Mesenteric fat pad (tissue), 1 donor: ENCODE measurements around the gene CALCB. TPM values are rescaled to one million over a fixed set of nuclear protein-coding genes. Genes with fewer than 3 reads are reported as not detected.

ENCODE experiments used
- DNase-seq: peaks from one replicate; pipeline ENCODE4 v3.0.0-alpha.2; 2020; ENCODE audit warnings: low spot score
- total RNA-seq: library from RNA; stranded (reverse); fragmentation: NEBNext Ultra II Directional; extraction: Animal tissue kit (Norgen Biotek cat#: 25700); gene quantifications from one replicate; pipeline ENCODE4 v1.2.1, GENCODE V29; 2021
- donor health status: DM: yes; HTN: yes; CAD: no.

Gene CALCB
- total RNA-seq, 1 donor from 2014 or later = 0.29 TPM

DNA sequence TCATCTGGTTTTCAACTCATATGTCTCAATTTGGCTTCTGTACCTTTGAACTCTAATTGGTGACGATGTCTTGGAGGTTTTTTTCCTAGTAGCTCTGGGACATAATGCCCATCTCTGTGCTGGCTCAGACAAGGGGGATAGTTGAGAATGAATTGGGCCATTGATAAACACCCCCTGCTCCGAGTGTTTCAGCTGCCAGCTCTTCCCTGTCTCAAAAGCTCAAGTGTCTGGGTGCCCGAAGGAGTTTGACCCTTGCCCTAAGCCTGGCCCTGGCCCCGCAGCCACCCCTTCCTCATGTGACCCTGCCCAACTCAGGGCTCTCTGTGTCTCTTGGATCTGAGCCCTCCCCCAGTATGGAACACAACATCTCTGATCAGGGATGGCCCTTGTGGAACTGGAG lies 44.4 kb downstream of the CALCB start:
- no peak for DNase-seq

- no peak for DNase-seq
These were observed 45.0 kb downstream of the CALCB start for GRCh38 chr11:15118431-15118830.

GRCh38 chr11:15119352-15119751 lies 46.0 kb downstream of the CALCB start:
- DNase-seq = no peak

GRCh38 chr11:15119826-15120225 lies 46.4 kb downstream of the CALCB start:
- no peak for DNase-seq

DNA sequence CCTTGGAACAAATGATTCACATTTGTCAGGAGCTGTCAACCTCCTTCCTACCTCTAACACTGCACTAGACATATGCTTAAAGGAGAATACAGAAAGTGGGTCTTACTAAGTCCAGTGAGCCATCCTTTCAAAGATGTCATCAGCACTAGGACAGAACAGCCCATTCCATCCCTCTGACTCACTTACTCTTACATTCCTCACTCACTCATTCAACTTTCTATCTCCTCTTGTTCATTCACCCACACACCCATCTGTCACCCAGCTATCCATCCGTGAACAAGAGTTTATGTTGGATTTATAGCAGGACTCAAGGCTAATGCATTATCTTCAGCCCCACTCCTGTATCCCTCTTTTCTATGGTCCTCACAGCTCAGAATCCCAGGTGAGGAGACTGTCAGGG lies 50.5 kb downstream of the CALCB start:
- DNase-seq = no peak

DNA sequence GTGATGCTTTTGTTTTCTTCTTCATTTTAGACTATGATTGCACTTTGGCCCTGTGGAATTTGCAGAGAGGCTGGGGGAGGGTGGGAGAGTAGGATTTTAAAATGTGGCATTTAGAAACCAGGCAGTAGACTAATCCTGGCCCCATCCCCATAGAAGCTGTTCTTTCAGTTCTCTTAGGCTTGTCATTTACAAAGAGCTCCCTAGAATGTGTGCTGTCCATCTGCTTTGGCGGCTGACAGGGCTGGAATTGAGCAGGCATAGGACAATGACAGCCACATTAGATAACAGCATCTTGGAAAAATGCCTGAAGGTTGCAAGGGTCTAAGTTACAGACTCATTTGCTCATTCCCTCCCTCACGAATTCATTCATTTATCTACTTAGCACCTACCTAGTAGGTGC lies 51.1 kb downstream of the CALCB start:
- DNase-seq = no peak

GRCh38 chr11:15127341-15127740 lies 53.9 kb downstream of the CALCB start:
- no peak for DNase-seq

Other genes with a start within 250 kb of the CALCB start
- gene CYP2R1, start 181.4 kb upstream of the CALCB start, total RNA-seq = 6.3 TPM
- not detected for gene CALCA, start 101.2 kb upstream of the CALCB start, total RNA-seq
- not detected for gene INSC, start 41.3 kb downstream of the CALCB start, total RNA-seq